GM18858 (cell line): ENCODE data around the gene ZBED4.

ENCODE experiments used
- ATAC-seq: cut with Tn5 transposase; IDR thresholded peaks from one replicate; pipeline ENCODE4 v1.9.1; 2021; ENCODE audit not compliant: unreplicated experiment

Gene ZBED4

DNA sequence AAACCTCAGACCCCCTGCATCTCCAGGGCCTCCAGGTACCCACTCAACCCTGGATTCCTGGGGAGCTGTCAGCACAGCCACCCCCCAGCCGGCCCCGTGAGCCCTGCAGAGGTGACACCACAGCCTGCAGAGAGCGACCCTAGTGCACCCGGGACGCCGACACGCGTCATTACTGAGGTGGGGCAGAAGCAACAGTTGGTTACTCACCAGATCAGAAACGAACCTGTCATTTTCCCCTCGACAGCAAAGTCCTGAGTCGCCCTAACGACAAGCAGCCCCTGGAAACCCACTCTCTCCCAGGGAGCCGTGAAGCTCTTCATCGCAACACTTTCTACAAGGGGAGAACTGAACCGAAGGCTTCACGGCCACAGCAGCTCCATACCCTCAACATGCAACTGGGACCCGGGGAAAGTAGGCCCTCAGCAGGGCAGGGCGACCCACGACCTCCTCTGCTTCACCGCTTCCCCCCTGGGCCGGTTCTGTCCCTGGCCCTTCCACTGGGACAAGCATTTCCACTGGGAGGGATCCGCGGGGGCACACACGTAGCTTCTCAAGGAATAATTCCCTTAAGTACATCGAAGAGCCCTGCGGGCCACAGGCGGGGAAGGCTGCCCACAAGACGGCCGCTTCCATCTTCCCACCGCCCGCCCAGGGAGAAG is 27.6 kb upstream of the ZBED4 start:
- ATAC-seq, result no peak

DNA sequence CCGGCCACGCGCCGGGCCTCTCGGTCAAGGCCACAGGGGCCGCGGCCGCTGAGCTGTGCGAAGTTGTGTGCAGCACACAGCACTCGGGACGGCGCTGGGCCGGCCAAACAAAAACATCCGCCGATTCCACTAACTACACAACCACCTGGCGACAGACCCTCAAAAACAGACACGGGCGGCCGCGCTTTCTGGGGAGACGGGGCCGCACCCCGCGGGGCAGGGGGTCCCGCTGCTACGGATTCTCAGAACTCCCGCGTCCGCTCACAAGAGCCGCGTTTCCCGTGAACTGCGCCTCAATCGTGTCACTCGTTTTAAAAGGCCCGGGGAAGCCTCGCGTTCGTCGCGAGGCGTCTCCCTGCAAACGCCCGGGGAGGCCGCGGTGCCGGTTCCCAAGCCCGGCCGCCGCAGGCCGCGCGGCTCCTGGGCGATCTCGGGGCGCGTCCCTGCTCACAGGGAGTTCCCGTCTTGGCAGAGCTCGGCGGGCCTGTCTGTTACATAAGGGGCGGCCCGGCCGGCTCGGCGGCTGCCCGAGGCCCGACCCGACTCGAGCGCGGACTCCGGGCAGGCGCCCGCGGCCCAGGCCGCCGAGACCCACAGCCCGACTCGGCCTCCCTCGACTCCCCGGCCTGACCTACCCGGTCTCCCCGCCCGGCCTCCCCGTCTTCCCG is 26.9 kb upstream of the ZBED4 start:
- ATAC-seq, result no peak

DNA sequence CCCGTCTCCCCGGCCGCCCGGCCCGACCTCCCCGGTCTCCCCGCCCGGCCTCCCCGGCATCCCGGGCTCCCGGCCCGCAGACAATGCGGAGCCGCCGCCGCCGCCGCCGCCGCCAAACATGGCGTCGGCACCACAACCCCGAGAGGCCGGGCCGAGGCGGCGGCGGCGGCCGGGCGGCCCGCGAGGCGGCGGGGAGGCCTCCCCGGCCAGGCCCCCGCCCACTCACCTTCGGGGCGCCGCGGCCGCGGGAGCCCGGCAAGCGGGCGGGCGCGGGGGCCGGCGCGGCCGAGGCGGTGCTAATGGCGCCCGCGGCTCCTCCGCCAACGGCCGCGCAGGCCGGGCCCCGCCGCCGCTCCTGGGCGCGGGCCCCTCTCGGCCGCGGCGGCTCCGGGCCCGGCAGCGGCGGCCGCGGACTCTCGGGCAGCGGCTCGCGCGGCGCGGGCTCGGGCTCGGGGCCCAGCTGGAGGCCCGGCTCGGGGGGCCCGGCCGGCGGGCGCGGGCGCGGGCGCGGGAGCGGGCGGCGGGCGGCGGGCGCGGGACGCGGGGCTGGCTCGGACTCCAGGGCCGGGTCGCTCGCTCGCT is 26.3 kb upstream of the ZBED4 start:
- ATAC-seq, result no peak

DNA sequence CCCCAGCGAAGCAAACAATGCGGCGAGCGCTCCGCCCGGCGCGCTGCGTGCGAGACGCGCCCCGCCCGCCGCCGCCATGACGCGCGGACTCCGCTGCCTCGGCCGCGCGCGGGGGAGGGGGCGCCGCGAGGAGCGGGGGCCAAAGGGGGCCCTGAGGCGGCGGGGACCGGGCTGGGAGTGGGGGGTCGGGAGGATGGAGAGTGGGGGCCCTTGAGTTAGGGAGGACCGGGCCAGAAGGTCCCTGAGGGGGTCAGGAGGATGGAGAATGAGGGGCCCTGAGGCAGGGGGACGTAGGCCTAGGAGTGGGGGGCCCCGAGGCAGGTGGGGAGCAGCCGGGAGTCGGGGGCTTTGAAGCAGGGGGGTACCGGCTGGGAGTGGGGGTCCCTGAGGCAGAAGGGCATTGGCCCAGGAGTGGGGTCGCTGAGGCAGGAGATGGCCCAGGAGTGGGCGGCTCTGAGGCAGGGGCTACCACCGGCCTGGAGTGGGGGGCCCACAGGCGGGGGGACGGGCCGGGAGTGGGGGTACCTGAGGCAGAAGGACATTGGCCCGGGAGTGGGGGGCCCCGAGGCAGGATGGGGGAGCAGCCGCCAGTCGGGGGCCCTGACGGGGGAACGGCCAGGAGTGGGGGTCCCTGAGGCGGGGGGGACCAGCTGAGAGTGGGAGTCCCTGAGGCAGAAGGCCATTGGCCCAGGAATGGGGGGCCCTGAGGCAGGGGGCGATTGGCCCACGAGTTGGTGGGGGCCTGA is 25.6 kb upstream of the ZBED4 start, which contains the start of gene BRD1:
BRD1 (minus strand) TSS at position 21 of the 746 bp plus-strand sequence. CDS start 3,556 bp downstream, outside the sequence.
- no peak for ATAC-seq

DNA sequence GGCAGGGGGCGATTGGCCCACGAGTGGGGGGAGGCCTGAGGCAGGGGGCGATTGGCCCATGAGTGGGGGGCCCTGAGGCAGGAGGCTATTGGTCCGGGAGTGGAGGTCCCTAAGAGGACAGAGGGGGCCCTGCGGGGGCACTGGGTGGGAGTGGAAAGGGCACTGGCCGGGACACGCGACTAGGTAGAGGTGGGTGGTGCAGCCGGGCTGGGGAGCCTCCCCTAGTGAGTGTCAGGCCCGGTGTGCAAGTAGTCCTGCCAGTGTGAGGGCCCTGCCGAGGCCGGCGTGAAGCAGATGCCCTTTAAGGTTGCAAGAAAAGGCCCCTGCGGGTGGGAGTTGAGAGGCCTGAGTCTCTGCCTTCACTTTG is 25.1 kb upstream of the ZBED4 start:
- no peak for ATAC-seq

DNA sequence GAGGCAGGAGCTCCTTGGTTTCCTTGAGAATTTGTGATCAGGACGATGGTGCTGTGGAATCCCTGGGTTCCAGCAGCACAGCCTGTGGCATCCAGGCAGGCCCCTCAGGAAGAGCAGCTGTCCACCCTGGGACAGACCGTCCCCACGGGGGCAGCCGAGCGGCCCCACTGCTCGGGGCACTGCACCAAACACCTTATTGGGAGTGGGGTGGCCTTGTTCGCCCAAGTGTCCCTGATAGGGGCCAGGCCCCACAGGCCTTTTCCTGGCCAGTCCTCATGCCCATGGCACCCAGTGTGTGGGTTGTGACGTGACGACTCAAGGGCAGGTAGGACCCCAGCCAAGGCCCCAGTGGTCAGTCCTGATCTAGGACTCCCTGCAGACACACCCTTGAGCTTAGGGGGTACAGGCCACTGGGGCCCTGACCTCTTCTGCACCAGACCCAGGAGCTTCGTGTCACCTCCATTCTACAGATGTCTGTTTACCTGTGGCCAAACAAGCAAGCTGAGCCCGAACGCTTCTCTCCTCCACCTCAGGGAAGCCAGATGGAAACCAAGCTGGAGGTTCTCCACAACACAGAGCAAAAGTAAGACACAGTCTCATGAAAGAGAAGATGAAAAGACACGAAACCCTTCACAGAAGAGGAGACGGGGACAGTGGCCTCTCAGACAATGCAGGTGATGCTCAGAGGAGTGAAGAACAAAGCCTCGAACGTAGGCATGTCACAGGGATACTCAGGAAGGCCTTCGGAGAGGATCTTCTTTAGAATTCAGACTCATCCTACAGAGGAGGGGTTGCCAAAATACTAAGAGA is 24.4 kb upstream of the ZBED4 start:
- ATAC-seq, result no peak

DNA sequence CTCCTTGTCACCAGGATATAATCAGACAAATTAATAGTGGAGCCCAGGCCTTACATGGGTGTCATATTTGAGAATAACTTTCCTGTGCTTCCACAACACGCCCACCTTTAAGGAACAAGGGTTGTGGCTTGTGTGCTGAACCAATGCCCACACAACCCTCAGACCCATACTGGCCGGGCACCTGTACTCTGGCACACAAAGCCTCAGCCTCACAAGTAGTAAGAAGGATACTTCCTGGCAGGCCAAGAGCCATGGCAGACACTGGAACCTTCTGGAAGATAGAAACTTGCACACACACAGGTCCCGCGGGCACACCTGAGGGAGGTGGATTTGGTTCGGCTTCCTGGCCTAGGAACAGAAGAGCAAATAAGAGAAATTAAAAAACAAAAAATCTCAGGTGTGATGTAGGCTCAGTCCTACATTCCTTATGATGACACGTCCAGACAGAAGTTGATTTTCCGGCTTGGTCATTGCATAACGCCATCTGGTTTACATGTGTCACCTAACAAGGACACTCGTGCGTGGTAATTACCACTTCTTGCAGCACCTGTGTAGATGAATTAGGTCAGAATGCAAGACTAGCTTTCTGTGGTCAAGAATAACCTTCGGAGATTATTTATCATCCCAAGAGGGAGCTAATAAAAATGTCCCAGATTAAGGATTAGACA is 20.2 kb upstream of the ZBED4 start:
- no peak for ATAC-seq

DNA sequence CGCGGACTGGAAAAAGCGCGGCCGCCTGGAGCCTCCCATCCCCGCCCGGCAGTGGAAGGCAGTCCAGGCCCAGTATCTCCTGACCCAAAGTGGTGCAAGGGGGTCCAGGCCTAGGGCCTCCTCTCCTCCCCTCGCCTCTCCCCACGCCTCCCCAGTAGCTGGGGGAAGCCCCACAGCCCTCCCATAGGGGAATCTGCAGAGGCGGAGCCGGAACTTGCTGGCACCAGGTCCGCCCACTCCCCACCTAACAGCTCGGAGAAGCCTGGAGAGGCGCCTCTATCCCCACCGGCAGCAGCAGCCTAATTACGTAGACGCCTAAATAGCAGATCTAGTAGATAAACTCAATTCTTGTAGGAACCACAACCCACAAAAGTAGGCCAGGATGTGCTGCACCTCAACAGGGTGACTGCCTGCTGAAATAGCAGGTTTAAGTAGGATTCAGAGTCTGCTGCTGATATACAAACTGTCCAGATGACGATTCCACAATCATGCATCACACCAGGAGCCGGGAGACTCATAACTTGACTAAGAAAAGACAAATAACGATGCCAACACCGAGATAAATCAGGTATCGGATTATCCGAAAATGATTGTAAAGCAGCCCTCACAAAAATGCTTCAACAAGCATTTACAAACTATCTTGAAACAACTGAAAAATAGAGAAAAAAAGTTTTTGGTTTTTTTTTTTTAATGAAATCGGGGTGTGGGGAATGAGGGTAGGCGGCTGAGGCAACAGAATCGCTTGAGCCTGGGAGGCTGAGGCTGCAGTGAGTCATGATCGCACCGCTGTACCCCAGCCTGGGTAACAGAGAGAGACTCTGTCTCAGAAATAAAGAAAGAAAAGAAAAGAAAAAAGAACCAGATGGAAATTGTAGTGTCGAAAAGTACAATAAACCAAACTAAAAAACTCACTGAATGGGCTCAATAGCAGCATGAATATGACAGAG is 14.6 kb upstream of the ZBED4 start:
- ATAC-seq, result no peak

DNA sequence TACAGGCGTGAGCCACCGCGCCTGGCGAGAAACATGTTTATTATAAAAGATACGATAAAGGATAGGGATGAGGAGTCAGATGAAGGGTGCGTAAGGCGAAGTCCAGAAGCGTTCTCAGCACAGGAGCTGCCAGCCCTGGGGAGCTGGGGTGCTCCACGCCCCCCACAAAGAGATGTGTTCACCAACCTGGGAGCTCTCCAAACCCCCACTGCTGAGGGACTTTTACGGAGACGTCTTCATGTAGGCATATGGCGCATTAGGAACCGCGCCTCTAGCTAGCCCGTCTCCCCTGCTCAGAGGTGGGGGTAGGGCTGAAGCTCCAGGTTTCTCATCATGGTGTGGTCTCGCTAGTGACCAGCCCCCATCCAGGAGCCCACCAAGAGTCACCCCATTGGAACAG is 8.4 kb upstream of the ZBED4 start:
- ATAC-seq, result no peak

DNA sequence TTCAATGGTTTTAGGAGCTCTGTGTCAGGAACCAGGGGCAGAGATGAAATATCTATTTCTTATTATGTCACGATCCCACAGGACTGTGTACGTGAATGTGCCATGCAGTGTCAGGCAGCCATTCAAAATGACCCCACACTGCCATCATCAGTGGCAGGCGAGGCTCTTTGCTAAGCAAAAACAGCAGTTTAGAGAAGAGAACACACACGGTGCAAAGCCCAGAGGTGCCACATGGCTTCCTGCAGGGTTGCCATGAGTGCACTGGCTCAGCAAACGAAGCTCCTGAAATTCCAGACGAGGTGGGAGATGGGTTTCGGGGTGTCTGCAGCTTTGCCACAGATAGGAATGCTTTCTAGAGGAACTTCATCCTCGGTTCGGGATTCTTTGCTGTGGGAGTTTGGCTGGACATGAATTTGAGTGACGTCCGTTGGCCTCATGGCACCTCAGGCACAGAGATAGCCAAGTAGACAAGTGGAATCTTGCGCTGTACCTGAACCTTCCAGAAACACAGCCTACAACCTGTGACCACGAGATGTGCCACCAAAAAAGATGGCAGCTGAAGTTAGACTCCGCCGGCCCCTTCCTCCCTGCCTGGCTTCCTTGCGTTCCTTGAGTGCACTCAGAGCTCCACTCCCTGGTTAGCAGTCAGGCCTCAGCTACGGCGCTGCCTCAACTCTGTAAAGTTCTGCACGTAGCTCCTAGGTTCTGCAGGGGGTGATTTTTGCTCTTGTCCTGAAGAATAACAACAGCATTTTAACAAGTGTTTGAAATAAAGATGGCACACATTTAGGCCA is 7.8 kb upstream of the ZBED4 start:
- no peak for ATAC-seq

DNA sequence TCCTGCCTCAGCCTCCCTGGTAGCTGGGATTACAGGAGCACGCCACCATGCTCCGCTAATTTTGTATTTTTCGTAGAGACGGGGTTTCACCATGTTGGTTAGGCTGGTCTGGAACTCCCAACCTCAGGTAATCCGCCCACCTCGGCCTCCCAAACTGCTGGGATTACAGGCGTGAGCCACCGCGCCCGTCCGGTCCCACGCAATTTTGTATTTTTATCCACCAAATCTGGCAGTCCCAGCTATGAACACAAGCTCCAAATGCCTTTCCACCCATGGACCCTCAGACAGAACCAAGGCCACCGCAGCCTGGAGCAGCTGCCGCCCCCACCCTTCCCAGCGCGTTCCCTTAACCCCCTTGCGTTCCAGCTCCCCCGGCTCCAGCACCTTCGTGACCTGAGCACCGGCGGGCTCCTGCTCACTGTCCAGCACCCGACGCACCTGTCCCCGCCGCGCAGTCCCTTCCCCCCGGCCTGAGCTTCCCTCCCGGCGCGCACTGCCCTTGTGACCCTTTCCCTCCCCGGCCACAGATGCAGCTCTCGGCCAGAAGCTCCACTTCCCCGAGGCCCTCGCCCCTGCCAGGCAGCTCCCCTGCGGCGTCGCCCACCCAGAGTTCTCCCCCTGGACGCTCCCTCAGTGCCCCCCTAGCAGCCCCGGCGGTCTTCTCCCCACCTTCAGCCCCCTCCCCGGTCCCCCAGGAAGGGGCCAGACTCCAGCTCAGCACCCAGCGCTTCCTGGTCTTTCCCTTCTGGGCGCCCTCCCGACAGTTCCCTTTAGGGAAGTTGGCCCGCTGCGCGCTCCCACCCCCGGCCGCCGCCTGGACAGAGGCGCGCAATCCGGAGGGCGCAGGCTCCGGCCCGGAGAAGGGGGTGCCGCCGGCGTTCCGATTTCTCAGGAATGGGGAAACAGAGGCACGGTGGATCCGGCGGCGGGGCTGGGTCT is 5.6 kb upstream of the ZBED4 start:
- ATAC-seq, result no peak

DNA sequence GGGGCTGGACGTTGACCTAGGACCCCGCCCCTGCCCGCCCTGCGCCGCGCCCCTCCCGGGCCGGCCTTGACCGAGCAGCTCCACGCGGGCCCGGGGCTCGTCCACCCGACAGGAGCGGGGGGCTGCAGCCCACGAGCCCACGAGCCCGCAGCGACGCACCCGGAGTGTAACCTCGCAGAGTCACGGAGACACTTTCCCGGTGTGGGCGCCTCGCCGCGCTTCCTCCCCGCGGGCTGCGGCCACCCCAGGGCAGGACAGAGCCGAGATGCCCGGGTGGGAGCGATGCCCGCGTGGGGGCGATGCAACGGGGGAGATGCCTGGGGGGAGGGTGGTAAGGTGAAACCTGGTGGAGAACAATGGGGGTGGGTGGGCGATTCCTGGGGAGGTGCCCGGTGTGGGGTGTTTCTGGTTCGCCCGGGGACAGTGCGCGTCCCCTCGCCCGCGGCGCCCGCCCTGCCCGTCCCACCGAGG is 4.9 kb upstream of the ZBED4 start:
- no peak for ATAC-seq

DNA sequence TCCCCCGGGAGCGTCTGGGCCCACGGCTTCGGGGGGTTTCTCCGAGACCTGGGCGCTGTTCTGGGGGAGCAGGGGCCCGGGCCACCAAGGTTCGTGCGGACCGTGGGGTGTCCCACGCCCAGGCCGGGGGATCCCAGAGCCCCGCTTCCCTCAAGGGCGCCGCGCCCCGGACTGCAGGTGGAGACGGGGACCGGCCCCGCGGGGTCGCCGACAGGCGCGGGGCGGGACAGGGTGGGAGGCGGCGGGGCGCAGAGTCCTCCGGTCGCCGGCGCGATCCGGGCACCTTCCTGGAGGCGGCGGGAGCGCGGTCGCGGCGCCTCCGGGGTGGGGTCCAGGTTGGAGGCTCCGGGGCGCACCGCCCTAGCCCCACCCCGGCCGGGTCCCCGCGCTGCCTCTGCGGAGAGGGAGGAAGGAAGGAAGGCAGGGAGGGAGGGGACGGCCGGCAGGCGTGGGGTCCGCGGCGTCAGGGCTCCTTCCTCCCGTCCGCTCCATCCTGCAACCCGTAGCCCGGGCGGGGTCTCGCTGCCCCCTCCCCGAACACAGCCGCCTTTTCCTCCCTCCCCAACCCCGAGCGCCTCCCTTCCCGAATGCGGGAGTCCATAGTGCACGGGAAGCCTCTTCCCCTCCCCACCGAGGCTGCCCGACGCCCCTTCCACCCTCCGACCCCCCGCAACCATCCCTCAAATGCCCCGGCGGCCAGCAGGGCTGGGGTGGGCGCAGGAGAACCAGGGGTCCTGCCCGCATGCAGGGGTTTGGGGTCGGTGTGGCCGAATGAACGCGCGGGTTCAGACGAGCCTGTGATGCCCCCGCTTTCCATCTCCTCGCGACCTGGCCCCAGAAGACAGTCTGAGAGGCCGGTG is 4.3 kb upstream of the ZBED4 start:
- no peak for ATAC-seq

DNA sequence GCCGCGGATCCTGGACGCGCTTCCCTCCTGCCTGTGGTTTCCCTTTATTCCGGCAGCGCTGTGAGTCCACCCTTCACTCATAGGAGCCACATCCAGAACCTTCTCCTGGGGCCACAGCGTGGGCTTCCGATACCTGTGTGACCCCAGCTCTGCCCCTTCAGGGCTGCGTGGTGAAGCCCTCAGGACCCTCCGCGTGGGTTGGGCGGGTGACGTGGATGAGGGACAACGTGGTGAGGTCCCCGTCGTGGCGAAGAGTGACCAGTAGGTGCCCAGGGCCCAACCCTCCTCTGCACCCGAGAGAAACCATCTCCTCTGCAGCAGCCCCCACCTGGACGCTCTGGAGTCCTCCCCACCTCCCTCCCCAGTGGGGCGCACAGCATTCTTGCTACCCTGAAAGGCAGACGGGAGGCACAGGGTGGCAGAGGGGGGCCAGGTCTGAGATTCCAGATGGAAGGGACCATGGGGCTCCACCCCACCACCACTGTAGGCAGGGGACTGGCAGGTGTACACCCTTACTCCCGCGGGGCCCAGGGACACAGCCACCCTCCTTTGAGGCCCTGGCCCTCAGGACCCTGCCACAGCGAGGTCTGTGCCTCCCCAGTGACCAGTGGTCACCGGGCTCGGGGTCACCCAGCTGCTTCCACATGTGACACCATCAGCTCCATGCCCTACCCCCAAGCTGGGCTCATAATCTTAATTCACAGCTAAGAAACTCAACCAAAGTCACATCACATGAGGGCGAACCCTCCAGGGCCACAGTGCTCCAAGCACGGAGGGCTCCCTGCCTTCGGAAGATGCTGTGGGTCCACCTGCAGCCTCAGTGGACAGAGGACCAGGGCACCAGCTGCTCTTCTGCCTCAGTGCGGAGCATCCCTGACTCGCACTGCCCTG is 3.4 kb upstream of the ZBED4 start:
- no peak for ATAC-seq
